ENCODE data around the gene PACRG.

Gene PACRG

DNA sequence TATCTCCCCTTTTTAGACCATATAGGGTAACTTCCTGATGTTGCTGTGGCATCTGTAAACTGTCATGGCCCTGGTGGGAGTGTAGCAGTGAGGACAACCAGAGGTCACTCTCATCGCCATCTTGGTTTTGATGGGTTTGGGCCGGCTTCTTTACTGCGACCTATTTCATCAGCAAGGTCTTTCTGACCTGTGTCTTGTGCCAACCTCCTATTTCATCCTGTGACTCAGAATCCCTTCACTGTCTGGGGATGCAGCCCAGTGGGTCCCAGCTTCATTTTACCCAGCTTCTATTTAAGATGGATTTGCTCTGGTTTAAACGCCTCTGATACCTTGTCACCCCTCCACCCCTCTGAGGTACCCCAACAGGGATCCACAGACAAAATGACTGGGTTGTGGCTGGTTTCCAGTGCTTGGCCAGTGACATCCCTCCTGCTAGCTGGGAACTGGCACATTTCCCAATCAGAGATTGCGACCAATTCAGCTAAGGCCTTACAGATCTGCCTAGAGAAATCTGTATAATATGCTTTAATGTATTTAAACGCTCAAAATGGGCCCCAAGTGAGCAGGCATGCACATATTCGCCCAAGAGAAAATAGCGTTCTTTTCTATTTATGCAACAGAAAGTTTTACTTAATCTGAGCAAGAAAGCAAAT is 371.2 kb downstream of the PACRG start:
- ATAC-seq, result no peak
- TF ChIP-seq TSHZ2 (CRISPR knock-in tag; IDR thresholded peaks at IDR 0.05) (no peak), TCF4 (CRISPR knock-in tag; IDR thresholded peaks at IDR 0.05; ENCODE audit: borderline replicate concordance) (no peak), ZFP3 (CRISPR knock-in tag; IDR thresholded peaks at IDR 0.05) (no peak), ISL1 (CRISPR knock-in tag; IDR thresholded peaks at IDR 0.05) (no peak), GLIS3 (CRISPR knock-in tag; IDR thresholded peaks at IDR 0.05) (no peak), ZC3H10 (CRISPR knock-in tag; IDR thresholded peaks at IDR 0.05) (no peak), CREB5 (CRISPR knock-in tag; IDR thresholded peaks at IDR 0.05; ENCODE audit: low read depth) (no peak), POU6F1 (CRISPR knock-in tag; IDR thresholded peaks at IDR 0.05; ENCODE audit: borderline replicate concordance, low read depth) (no peak), ARNTL (CRISPR knock-in tag; IDR thresholded peaks at IDR 0.05; ENCODE audit: borderline replicate concordance, low read depth) (no peak), ZNF70 (CRISPR knock-in tag; IDR thresholded peaks at IDR 0.05) (no peak)
- TF ChIP-seq, protein P1, sequence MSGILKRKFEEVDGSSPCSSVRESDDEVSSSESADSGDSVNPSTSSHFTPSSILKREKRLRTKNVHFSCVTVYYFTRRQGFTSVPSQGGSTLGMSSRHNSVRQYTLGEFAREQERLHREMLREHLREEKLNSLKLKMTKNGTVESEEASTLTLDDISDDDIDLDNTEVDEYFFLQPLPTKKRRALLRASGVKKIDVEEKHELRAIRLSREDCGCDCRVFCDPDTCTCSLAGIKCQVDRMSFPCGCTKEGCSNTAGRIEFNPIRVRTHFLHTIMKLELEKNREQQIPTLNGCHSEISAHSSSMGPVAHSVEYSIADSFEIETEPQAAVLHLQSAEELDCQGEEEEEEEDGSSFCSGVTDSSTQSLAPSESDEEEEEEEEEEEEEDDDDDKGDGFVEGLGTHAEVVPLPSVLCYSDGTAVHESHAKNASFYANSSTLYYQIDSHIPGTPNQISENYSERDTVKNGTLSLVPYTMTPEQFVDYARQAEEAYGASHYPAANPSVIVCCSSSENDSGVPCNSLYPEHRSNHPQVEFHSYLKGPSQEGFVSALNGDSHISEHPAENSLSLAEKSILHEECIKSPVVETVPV (CRISPR knock-in tag; IDR thresholded peaks at IDR 0.05), result no peak

DNA sequence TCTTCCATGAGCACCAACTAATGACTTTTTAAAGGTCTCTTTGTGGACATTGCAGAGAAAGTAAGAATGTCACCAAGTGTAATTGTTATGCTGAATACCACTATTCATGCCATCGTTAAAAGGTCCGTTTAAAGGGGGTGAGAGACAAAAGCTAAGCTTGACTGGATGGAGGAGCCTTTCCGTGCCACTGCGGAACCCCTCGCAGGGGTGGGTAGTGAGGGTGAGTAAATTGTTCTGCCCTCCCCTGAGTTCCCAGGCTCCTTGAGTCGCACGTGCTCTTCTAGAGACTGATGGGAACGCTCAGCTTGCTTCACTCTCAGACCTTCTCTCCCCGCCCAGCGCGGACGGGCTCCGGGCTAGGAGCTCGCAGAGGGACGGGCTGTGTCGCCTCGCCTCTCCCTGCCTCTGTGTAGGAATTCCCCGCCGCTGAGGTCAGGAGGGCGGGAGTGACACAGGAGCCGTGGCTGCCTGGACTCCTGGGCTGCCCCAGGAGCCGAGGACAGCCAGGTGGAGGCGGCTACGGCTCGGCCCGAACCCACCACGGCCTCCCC is 371.9 kb downstream of the PACRG start:
- no peak for ATAC-seq
- TF ChIP-seq BACH2 (CRISPR knock-in tag; IDR thresholded peaks at IDR 0.05; ENCODE audit: borderline replicate concordance) (no peak), ZFP30 (CRISPR knock-in tag; IDR thresholded peaks at IDR 0.05) (no peak), SNAI2 (CRISPR knock-in tag; IDR thresholded peaks at IDR 0.05) (no peak), GLIS3 (CRISPR knock-in tag; IDR thresholded peaks at IDR 0.05) (no peak), ARNTL (CRISPR knock-in tag; IDR thresholded peaks at IDR 0.05; ENCODE audit: borderline replicate concordance, low read depth) (no peak), TOX (CRISPR knock-in tag; IDR thresholded peaks at IDR 0.05; ENCODE audit: borderline replicate concordance) (no peak), ZFP3 (CRISPR knock-in tag; IDR thresholded peaks at IDR 0.05) (no peak), ISL1 (CRISPR knock-in tag; IDR thresholded peaks at IDR 0.05) (no peak), ZC3H10 (CRISPR knock-in tag; IDR thresholded peaks at IDR 0.05) (no peak), OSR1 (CRISPR knock-in tag; IDR thresholded peaks at IDR 0.05) (no peak), ESRRG (CRISPR knock-in tag; IDR thresholded peaks at IDR 0.05) (no peak), PPARA (CRISPR knock-in tag; IDR thresholded peaks at IDR 0.05; ENCODE audit: borderline replicate concordance) (no peak), POU6F1 (CRISPR knock-in tag; IDR thresholded peaks at IDR 0.05; ENCODE audit: borderline replicate concordance, low read depth) (no peak), RARB (CRISPR knock-in tag; IDR thresholded peaks at IDR 0.05) (no peak), ZNF70 (CRISPR knock-in tag; IDR thresholded peaks at IDR 0.05) (no peak)
- TF ChIP-seq, protein P1 (CRISPR knock-in tag; IDR thresholded peaks at IDR 0.05), result no peak
